Measurements from ENCODE around the gene MYO1F.

MYO1F gene

GRCh38 chr19:8558325-8558724, 18.9 kb downstream of the MYO1F start:
- TF ChIP-seq FOXM1 (IDR thresholded peaks at IDR 0.05; ENCODE audit: borderline replicate concordance, low read depth) (no peak), YY1 (IDR thresholded peaks at IDR 0.05; ENCODE audit: low read depth) (no peak), RAD21 (IDR thresholded peaks at IDR 0.05; ENCODE audit: low read depth) (no peak), USF1 (IDR thresholded peaks at IDR 0.05) (no peak), ZBTB7A (IDR thresholded peaks at IDR 0.05; ENCODE audit: low read depth) (no peak), CREB1 (IDR thresholded peaks at IDR 0.05; ENCODE audit: low read depth) (no peak), TEAD4 (IDR thresholded peaks at IDR 0.05) (no peak), CEBPB (IDR thresholded peaks at IDR 0.05) (no peak), EP300 (IDR thresholded peaks at IDR 0.05; ENCODE audit: borderline replicate concordance) (no peak), EGR1 (IDR thresholded peaks at IDR 0.05) (no peak), REST (IDR thresholded peaks at IDR 0.05; ENCODE audit: low read depth) (no peak), TCF12 (IDR thresholded peaks at IDR 0.05; ENCODE audit: low read depth) (no peak), NFIC (IDR thresholded peaks at IDR 0.05) (no peak), MAX (IDR thresholded peaks at IDR 0.05) (no peak), TAF1 (IDR thresholded peaks at IDR 0.05; ENCODE audit: low read depth) (no peak)

GRCh38 chr19:8557642-8558238, 19.5 kb downstream of the MYO1F start:
- no peak for TF ChIP-seq NFIC (IDR thresholded peaks at IDR 0.05)
- TF ChIP-seq USF1 (IDR thresholded peaks at IDR 0.05) = no peak
- TF ChIP-seq TAF1 (IDR thresholded peaks at IDR 0.05; ENCODE audit: low read depth) = no peak
- no peak for TF ChIP-seq MAX (IDR thresholded peaks at IDR 0.05)
- no peak for TF ChIP-seq REST (IDR thresholded peaks at IDR 0.05; ENCODE audit: low read depth)
- no peak for TF ChIP-seq CREB1 (IDR thresholded peaks at IDR 0.05; ENCODE audit: low read depth)
- no peak for TF ChIP-seq RAD21 (IDR thresholded peaks at IDR 0.05; ENCODE audit: low read depth)
- TF ChIP-seq EGR1 (IDR thresholded peaks at IDR 0.05) = no peak
- no peak for TF ChIP-seq YY1 (IDR thresholded peaks at IDR 0.05; ENCODE audit: low read depth)
- TF ChIP-seq TEAD4 (IDR thresholded peaks at IDR 0.05) = no peak
- TF ChIP-seq FOXM1 (IDR thresholded peaks at IDR 0.05; ENCODE audit: borderline replicate concordance, low read depth) = no peak
- no peak for TF ChIP-seq TCF12 (IDR thresholded peaks at IDR 0.05; ENCODE audit: low read depth)
- no peak for TF ChIP-seq EP300 (IDR thresholded peaks at IDR 0.05; ENCODE audit: borderline replicate concordance)
- no peak for TF ChIP-seq CEBPB (IDR thresholded peaks at IDR 0.05)

GRCh38 chr19:8552810-8553209, 24.4 kb downstream of the MYO1F start:
- TF ChIP-seq EP300 (IDR thresholded peaks at IDR 0.05; ENCODE audit: borderline replicate concordance) = no peak
- no peak for TF ChIP-seq TEAD4 (IDR thresholded peaks at IDR 0.05)
- TF ChIP-seq REST (IDR thresholded peaks at IDR 0.05; ENCODE audit: low read depth) = no peak
- TF ChIP-seq RAD21 (IDR thresholded peaks at IDR 0.05; ENCODE audit: low read depth) = no peak
- no peak for TF ChIP-seq CREB1 (IDR thresholded peaks at IDR 0.05; ENCODE audit: low read depth)
- TF ChIP-seq USF1 (IDR thresholded peaks at IDR 0.05) = no peak
- TF ChIP-seq EGR1 (IDR thresholded peaks at IDR 0.05) = no peak
- no peak for TF ChIP-seq CEBPB (IDR thresholded peaks at IDR 0.05)
- no peak for TF ChIP-seq TCF12 (IDR thresholded peaks at IDR 0.05; ENCODE audit: low read depth)
- no peak for TF ChIP-seq FOXM1 (IDR thresholded peaks at IDR 0.05; ENCODE audit: borderline replicate concordance, low read depth)
- TF ChIP-seq MAX (IDR thresholded peaks at IDR 0.05) = 0 out of 2 replicates have a peak, but pooled peaks have one; percentile 24
- TF ChIP-seq YY1 (IDR thresholded peaks at IDR 0.05; ENCODE audit: low read depth) = peak; percentile 96

All from Ishikawa (cell line).